Astrocyte (in vitro differentiated cells and primary cell): ENCODE data around the gene BRD4. TPM values are rescaled to one million over a fixed set of nuclear protein-coding genes. Genes with fewer than 3 reads are reported as not detected.

ENCODE experiments used
- DNase-seq: peaks from one replicate; pipeline ENCODE4 v3.0.0-alpha.2; 2010; ENCODE audit warnings: low read depth
- FAIRE-seq: peaks from 2 replicates; lab custom pipeline; 2011; peaks lifted over from hg19 to GRCh38; lab: Jason Lieb, UNC
- H2AFZ ChIP-seq: 2 replicates; pipeline ENCODE4 v1.6.0; 2012; ENCODE audit warnings: low read depth, low read length, inconsistent platforms
- H3K27ac ChIP-seq: 2 replicates; pipeline ENCODE4 v1.5.1; 2011; ENCODE audit warnings: low read depth, low read length, inconsistent platforms
- H3K27me3 ChIP-seq: 2 replicates; pipeline ENCODE4 v1.6.0; 2011; ENCODE audit warnings: low read length, inconsistent platforms; ENCODE audit not compliant: insufficient read depth
- H3K36me3 ChIP-seq: 2 replicates; pipeline ENCODE4 v1.5.1; 2011; ENCODE audit warnings: low read length, inconsistent platforms; ENCODE audit not compliant: insufficient read depth
- H3K4me1 ChIP-seq: 2 replicates; pipeline ENCODE4 v1.5.1; 2011; ENCODE audit warnings: low read length, inconsistent platforms; ENCODE audit not compliant: insufficient read depth
- H3K4me2 ChIP-seq: 2 replicates; pipeline ENCODE4 v1.6.0; 2012; ENCODE audit warnings: low read length, inconsistent platforms
- H3K4me3 ChIP-seq: 2 replicates; pipeline ENCODE4 v1.5.1; 2011; ENCODE audit warnings: low read depth, mild to moderate bottlenecking, low read length, inconsistent platforms; ENCODE audit not compliant: insufficient read depth
- H3K79me2 ChIP-seq: 2 replicates; pipeline ENCODE4 v1.6.0; 2012; ENCODE audit warnings: mild to moderate bottlenecking, low read length, inconsistent platforms; ENCODE audit not compliant: insufficient read depth
- H3K9ac ChIP-seq: 2 replicates; pipeline ENCODE4 v1.6.0; 2012; ENCODE audit warnings: mild to moderate bottlenecking, low read length, inconsistent platforms
- H3K9me3 ChIP-seq: 2 replicates; pipeline ENCODE4 v1.5.1; 2012; ENCODE audit warnings: low read depth, mild to moderate bottlenecking, low read length, inconsistent platforms; ENCODE audit not compliant: insufficient read depth
- H4K20me1 ChIP-seq: 2 replicates; pipeline ENCODE4 v1.6.0; 2012; ENCODE audit warnings: low read length, inconsistent platforms; ENCODE audit not compliant: insufficient read depth
- H3K27ac Mint-ChIP-seq: one replicate; pipeline ENCODE4 v1.8.0; 2021; ENCODE audit warnings: mild to moderate bottlenecking, mixed read lengths; ENCODE audit not compliant: unreplicated experiment
- H3K27me3 Mint-ChIP-seq: one replicate; pipeline ENCODE4 v1.8.0; 2021; ENCODE audit warnings: low read depth, mixed read lengths; ENCODE audit not compliant: unreplicated experiment
- H3K36me3 Mint-ChIP-seq: one replicate; pipeline ENCODE4 v1.8.0; 2021; ENCODE audit warnings: low read depth, mixed read lengths; ENCODE audit not compliant: unreplicated experiment
- H3K4me1 Mint-ChIP-seq: one replicate; pipeline ENCODE4 v1.8.0; 2021; ENCODE audit warnings: low read depth, mixed read lengths; ENCODE audit not compliant: unreplicated experiment
- H3K4me3 Mint-ChIP-seq: one replicate; pipeline ENCODE4 v1.8.0; 2021; ENCODE audit warnings: mild to moderate bottlenecking, moderate library complexity, mixed read lengths; ENCODE audit not compliant: unreplicated experiment
- H3K9me3 Mint-ChIP-seq: one replicate; pipeline ENCODE4 v1.8.0; 2021; ENCODE audit warnings: mild to moderate bottlenecking, mixed read lengths; ENCODE audit not compliant: unreplicated experiment
- CTCF ChIP-seq: IDR thresholded peaks from 2 replicates; pipeline ENCODE4 v1.5.1; 2011; ENCODE audit warnings: low read depth, mild to moderate bottlenecking, inconsistent platforms, low read length, moderate library complexity; ENCODE audit not compliant: insufficient read depth
- EZH2 ChIP-seq: IDR thresholded peaks from 2 replicates; pipeline ENCODE4 v1.6.1; 2012; ENCODE audit warnings: mild to moderate bottlenecking, low read length, inconsistent platforms; ENCODE audit not compliant: insufficient read depth
- total RNA-seq: library from RNA; stranded (reverse); gene quantifications from 2 replicates; pipeline ENCODE4 v1.2.1, GENCODE V29; 2021

BRD4 gene
- total RNA-seq, 1 donor from 2014 or later = 128 TPM

DNA sequence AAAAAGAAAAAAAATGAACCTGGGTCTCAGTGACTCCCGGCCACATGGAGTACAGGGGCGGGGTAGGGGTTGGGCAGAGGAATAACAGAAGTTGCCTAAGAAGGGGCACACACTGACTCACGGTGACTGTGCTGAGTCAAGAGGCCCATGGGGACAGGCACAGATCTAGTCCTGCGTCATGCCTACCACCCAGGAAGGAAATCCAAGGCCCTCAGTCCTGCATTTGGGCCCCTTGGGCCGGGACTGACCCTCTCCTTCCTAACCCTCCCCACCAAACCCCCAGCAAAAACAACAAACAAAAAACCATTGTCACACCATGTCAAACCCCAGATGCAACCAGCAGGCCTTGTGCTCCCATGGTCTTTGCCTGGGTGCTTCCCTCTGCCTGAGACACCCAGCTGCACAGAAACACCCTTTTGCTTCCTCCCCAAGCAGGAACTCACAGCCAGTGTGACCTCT lies 122.0 kb downstream of the BRD4 start:
- Histone ChIP-seq H4K20me1 (no peaks in the 10 kb centered on the region), H3K27me3 (no peaks in the 10 kb centered on the region), H3K4me3 (no peak overlapping the region), H2AFZ (no peak overlapping the region), H3K4me2 (peak overlapping the region; percentile 20), H3K79me2 (no peaks in the 10 kb centered on the region), H3K9ac (peak overlapping the region; percentile 38), H3K4me1 (peaks cover 9% of the 10 kb centered on the region), H3K36me3 (no peaks in the 10 kb centered on the region), H3K9me3 (no peaks in the 10 kb centered on the region), H3K27ac (no peak overlapping the region)
- DNase-seq (peak; percentile 35), FAIRE-seq (no peak)
- Mint-ChIP-seq H3K4me3 (no peak overlapping the region), H3K9me3 (peaks cover 2% of the 10 kb centered on the region), H3K27ac (no peak overlapping the region), H3K4me1 (no peaks in the 10 kb centered on the region), H3K36me3 (peaks cover 10% of the 10 kb centered on the region), H3K27me3 (peaks cover 6% of the 10 kb centered on the region)
- TF ChIP-seq CTCF (no peak), EZH2 (no peak)

- Mint-ChIP-seq H3K9me3 (peaks cover 6% of the 10 kb centered on the region), H3K36me3 (peaks cover 19% of the 10 kb centered on the region), H3K27me3 (peaks cover 3% of the 10 kb centered on the region), H3K4me1 (peaks cover 11% of the 10 kb centered on the region), H3K4me3 (peak overlapping the region; percentile 86), H3K27ac (no peak overlapping the region)
- H2AFZ ChIP-seq = peak overlapping the region; percentile 41
- H3K27me3 ChIP-seq = no peaks in the 10 kb centered on the region
- peak overlapping the region; percentile 97 for H3K4me2 ChIP-seq
- H3K36me3 ChIP-seq = no peaks in the 10 kb centered on the region
- H3K4me3 ChIP-seq = no peak overlapping the region
- no peaks in the 10 kb centered on the region for H3K9me3 ChIP-seq
- no peak for FAIRE-seq
- H3K9ac ChIP-seq = no peak overlapping the region
- peaks cover 13% of the 10 kb centered on the region for H3K79me2 ChIP-seq
- TF ChIP-seq EZH2 (no peak), CTCF (no peak)
- H4K20me1 ChIP-seq = peaks cover 24% of the 10 kb centered on the region
- peaks cover 3% of the 10 kb centered on the region for H3K4me1 ChIP-seq
- no peak overlapping the region for H3K27ac ChIP-seq
- no peak for DNase-seq
These were observed 130.8 kb downstream of the BRD4 start for GRCh38 chr19:15201374-15202023.
